ENCODE measurements around the gene AURKB. TPM values are rescaled to one million over a fixed set of nuclear protein-coding genes. Genes with fewer than 3 reads are reported as not detected.

The AURKB gene
- total RNA-seq, 1 experiment from 2014 or later, result 81.3 TPM

GRCh38 chr17:8162233-8162996 is 48.0 kb downstream of the AURKB start, which contains the start of gene VAMP2:
TSS of gene VAMP2 (minus strand) at chr17:8162948. CDS start at chr17:8162879, 69 bp downstream.
- peak; percentile 64 for DNase-seq (ENCODE audit: low read depth)

GRCh38 chr17:8161289-8162232 is 48.8 kb downstream of the AURKB start:
- no peak for DNase-seq (ENCODE audit: low read depth)

- no peak for DNase-seq (ENCODE audit: low read depth)
Observed at GRCh38 chr17:8160741-8161221, 49.6 kb downstream of the AURKB start.

GRCh38 chr17:8160224-8160577 is 50.2 kb downstream of the AURKB start:
- DNase-seq (ENCODE audit: low read depth), result no peak

- no peak for DNase-seq (ENCODE audit: low read depth)
Observed at GRCh38 chr17:8159459-8160223, 50.7 kb downstream of the AURKB start.

GRCh38 chr17:8159032-8159400 is 51.4 kb downstream of the AURKB start:
- DNase-seq (ENCODE audit: low read depth), result no peak

- peak; percentile 87 for DNase-seq (ENCODE audit: low read depth)
Observed at GRCh38 chr17:8158267-8159031, 51.9 kb downstream of the AURKB start.

- peak; percentile 100 for DNase-seq (ENCODE audit: low read depth)
Observed at GRCh38 chr17:8156246-8156992, 54.0 kb downstream of the AURKB start.

GRCh38 chr17:8155996-8156245 is 54.5 kb downstream of the AURKB start:
- DNase-seq (ENCODE audit: low read depth), result no peak

- peak; percentile 10 for DNase-seq (ENCODE audit: low read depth)
Observed at GRCh38 chr17:8155231-8155995, 55.0 kb downstream of the AURKB start.

Other genes with a start within 250 kb of the AURKB start
- gene GUCY2D, start 208.0 kb downstream of the AURKB start, total RNA-seq (2014; rRNA removed), result not detected in 2 replicates
- 0.17 and 0.58 TPM in 2 replicates for gene ALOX15B, start 171.5 kb downstream of the AURKB start, total RNA-seq (2014; rRNA removed)
- 0.06 TPM in 1 of 2 replicates, not detected in the other for gene ALOX12B, start 122.9 kb downstream of the AURKB start, total RNA-seq (2014; rRNA removed)
- not detected in 2 replicates for gene ALOXE3, start 92.1 kb downstream of the AURKB start, total RNA-seq (2014; rRNA removed)
- gene HES7, start 86.5 kb downstream of the AURKB start, total RNA-seq (2014; rRNA removed), result 0.06 and 0.34 TPM in 2 replicates
- 12.6 and 18.2 TPM in 2 replicates for gene PER1, start 58.2 kb downstream of the AURKB start, total RNA-seq (2014; rRNA removed)
- 3.8 and 4.6 TPM in 2 replicates for gene VAMP2, start 47.6 kb downstream of the AURKB start, total RNA-seq (2014; rRNA removed)
- 40.0 and 45.3 TPM in 2 replicates for gene TMEM107, start 34.2 kb downstream of the AURKB start, total RNA-seq (2014; rRNA removed)
- gene BORCS6, start 20.4 kb downstream of the AURKB start, total RNA-seq (2014; rRNA removed), result 6.9 and 7.4 TPM in 2 replicates
- 1.5 and 2.7 TPM in 2 replicates for gene CTC1, start 37.5 kb upstream of the AURKB start, total RNA-seq (2014; rRNA removed)
- 34.7 and 44.2 TPM in 2 replicates for gene PFAS, start 38.7 kb upstream of the AURKB start, total RNA-seq (2014; rRNA removed)
- 15.3 and 17.9 TPM in 2 replicates for gene RANGRF, start 78.1 kb upstream of the AURKB start, total RNA-seq (2014; rRNA removed)
- 1.1 and 1.3 TPM in 2 replicates for gene SLC25A35, start 84.8 kb upstream of the AURKB start, total RNA-seq (2014; rRNA removed)
- not detected in 2 replicates for gene ARHGEF15, start 99.7 kb upstream of the AURKB start, total RNA-seq (2014; rRNA removed)
- not detected in 2 replicates for gene ODF4, start 129.3 kb upstream of the AURKB start, total RNA-seq (2014; rRNA removed)
- 2,622 and 3,054 TPM in 2 replicates for gene RPL26, start 172.6 kb upstream of the AURKB start, total RNA-seq (2014; rRNA removed)
- not detected in 2 replicates for gene RNF222, start 187.3 kb upstream of the AURKB start, total RNA-seq (2014; rRNA removed)
- gene NDEL1, start 225.3 kb upstream of the AURKB start, total RNA-seq (2014; rRNA removed), result 52.4 and 69.1 TPM in 2 replicates

Data from LHCN-M2 (cell line).